Heart right ventricle (tissue), 16 donors: ENCODE measurements around the gene C6orf141. TPM values are rescaled to one million over a fixed set of nuclear protein-coding genes. Genes with fewer than 3 reads are reported as not detected.

ENCODE experiments used
- ATAC-seq, 8 donors: fragments of 200-7000 bp; cut with Tn5 transposase; one replicate each; pipeline ENCODE4 v1.9.1; 2020; ENCODE audit warnings: mild to moderate bottlenecking in 8 of 8, moderate library complexity in 8 of 8, moderate number of reproducible peaks in 1 of 8
- DNase-seq, 2 donors: peaks; one replicate each; pipeline ENCODE4 v3.0.0-alpha.2; 2020
- H3K27ac ChIP-seq, 10 donors: fragments of 200-600 bp; sonication (generic) in 2 of 10; one replicate each; pipeline versions ENCODE4 v1.5.0 to v1.8.0; 2020 to 2022; ENCODE audit warnings: mild to moderate bottlenecking in 3 of 10
- H3K27me3 ChIP-seq, 7 donors: fragments of 200-600 bp; one replicate each; pipeline ENCODE4 v1.8.0; 2021 to 2022; ENCODE audit warnings: mild to moderate bottlenecking in 2 of 7
- H3K36me3 ChIP-seq, 9 donors: fragments of 200-600 bp; sonication (generic) in 1 of 9; one replicate each; pipeline versions ENCODE4 v1.5.0 to v1.8.0; 2020 to 2022; ENCODE audit warnings: mild to moderate bottlenecking in 2 of 9
- H3K4me1 ChIP-seq, 9 donors: fragments of 200-600 bp; sonication (generic) in 1 of 9; one replicate each; pipeline versions ENCODE4 v1.5.0 to v1.8.0; 2020 to 2022; ENCODE audit warnings: mild to moderate bottlenecking in 4 of 9
- H3K4me3 ChIP-seq, 10 donors: fragments of 200-600 bp; sonication (generic) in 2 of 10; one replicate each; pipeline versions ENCODE4 v1.5.0 to v1.8.0; 2020 to 2022; ENCODE audit warnings: mild to moderate bottlenecking in 7 of 10, moderate library complexity in 2 of 10
- H3K9me3 ChIP-seq, 11 donors: fragments of 200-600 bp in 10 of 11; sonication (generic) in 2 of 11; one replicate each; pipeline versions ENCODE4 v1.5.0 to v1.8.0; 2013 to 2022; ENCODE audit warnings: mild to moderate bottlenecking in 2 of 11, control low read depth in 1 of 11, moderate library complexity in 1 of 11
- WGBS, 2 donors: extraction: QIAGEN DNeasy Blood & Tissue Kit; methylation state at CpG; one replicate each; pipeline ENCODE4 v1.1.7; 2013; ENCODE audit warnings: inconsistent platforms in 1 of 2; 5-methylcytosine and 5-hydroxymethylcytosine counted together
- intact Hi-C, 10 donors: fragments of 100-400 bp; cut with DNase I; formaldehyde crosslinking; loops; one replicate each; pipeline versions ENCODE4 v1.11.1 to v1.14.2; 2022
- polyA plus RNA-seq, 2 donors: library from polyadenylated mRNA; stranded (reverse); fragments of 200-250 nt; gene quantifications; one replicate each; pipeline ENCODE4 v1.2.3, GENCODE V29; 2013
- total RNA-seq, 10 donors: library from RNA; stranded (reverse); fragmentation: NEBNext Ultra II Directional in 3 of 10; extraction: Animal tissue kit (Norgen Biotek cat#: 25700) in 3 of 10; gene quantifications; one replicate each; pipeline versions ENCODE4 v1.2.1 to v1.2.4, GENCODE V29; 2021 to 2023
- TF ChIP-seq, protein P1 (sequence below), 9 donors: fragments of 200-600 bp; sonication (generic) in 2 of 9; IDR thresholded peaks; one replicate each; pipeline versions ENCODE4 v1.5.0 to v1.8.0; 2021 to 2022; ENCODE audit warnings: antibody characterized with exemption in 9 of 9, mild to moderate bottlenecking in 5 of 9, moderate library complexity in 1 of 9
- donor health status: Arrhythmogenic right ventricular cardiomyopathy.
- donor health status: ischemic (EF 13 %, LVEDD 7.1; RV severe dilation, severe dysfunction).
- donor health status: healthy with polysubstance abuse.
- donor health status: DM: no; HTN: yes; CAD: no.
- donor health status: DM: no; HTN: no; CAD: no.
- donor health status: ischemic (EF 25% LVEDD 6.9; RV normal size, moderate dysfunction).
- donor health status: ischemic (EF 25% LVEDD 5.7; RV mildly dilated, moderate dysfunction).
- donor health status: healthy.
- donor health status: DM: yes; HTN: yes; CAD: no.
- donor health status: Ischemic cardiomyopathy.
- donor health status: ischemic (EF 35%, LVEDD 5.7; RV mildly dilated, moderate dysfunction).
- donor health status: nonischemic (EF 11% LVEDD 7.7; RV severe dilation, severe dysfunction).
- donor health status: DM: yes; HTN: yes; CAD: no.
- donor health status: PGD.
- donor health status: ischemic (EF 29% LVEDD 5.4; RV normal size, mild dysfunction).
- donor health status: nonischemic (EF 23%, LVEDD 6.1; RV moderate dilation, normal function).

Gene C6orf141
- total and polyA plus RNA-seq, 12 donors = 0.16 to 1.5 (median 0.57) TPM; not detected in 5

DNA sequence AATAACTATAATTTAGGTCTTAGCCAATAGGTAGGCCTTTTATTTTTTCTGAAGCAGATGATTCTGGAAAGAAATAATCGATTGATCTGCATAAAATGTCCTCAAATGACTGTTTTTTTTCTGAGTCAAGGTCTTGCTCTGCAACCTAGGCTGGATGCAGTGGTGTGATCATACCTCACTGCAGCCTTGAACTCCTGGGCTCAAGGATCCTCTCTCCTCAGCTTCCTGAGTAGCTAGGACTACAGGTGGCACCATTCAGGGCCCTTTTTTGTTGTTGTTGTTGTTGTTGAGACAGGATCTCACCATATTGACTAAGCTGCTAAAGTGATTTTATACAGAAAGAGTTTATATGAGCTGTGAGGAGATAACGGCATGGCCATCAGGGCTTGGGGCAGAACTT, 32.5 kb upstream of the C6orf141 start:
- peaks cover 0 to 14% (median 0%) of the 10 kb centered on the region in 7 donors for H3K27me3 ChIP-seq
- no peaks in the 10 kb centered on the region for H3K4me1 ChIP-seq
- WGBS, 2 donors = 85 to 86% methylated on average over 2 of the region's 2 CpGs
- TF ChIP-seq, protein P1, sequence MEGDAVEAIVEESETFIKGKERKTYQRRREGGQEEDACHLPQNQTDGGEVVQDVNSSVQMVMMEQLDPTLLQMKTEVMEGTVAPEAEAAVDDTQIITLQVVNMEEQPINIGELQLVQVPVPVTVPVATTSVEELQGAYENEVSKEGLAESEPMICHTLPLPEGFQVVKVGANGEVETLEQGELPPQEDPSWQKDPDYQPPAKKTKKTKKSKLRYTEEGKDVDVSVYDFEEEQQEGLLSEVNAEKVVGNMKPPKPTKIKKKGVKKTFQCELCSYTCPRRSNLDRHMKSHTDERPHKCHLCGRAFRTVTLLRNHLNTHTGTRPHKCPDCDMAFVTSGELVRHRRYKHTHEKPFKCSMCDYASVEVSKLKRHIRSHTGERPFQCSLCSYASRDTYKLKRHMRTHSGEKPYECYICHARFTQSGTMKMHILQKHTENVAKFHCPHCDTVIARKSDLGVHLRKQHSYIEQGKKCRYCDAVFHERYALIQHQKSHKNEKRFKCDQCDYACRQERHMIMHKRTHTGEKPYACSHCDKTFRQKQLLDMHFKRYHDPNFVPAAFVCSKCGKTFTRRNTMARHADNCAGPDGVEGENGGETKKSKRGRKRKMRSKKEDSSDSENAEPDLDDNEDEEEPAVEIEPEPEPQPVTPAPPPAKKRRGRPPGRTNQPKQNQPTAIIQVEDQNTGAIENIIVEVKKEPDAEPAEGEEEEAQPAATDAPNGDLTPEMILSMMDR (IDR thresholded peaks at IDR 0.05) = no peak
- H3K4me3 ChIP-seq = no peak overlapping the region
- DNase-seq (no peak), ATAC-seq (no peak)
- no peak overlapping the region for H3K27ac ChIP-seq
- intact Hi-C loops = no loop called here
- H3K9me3 ChIP-seq = no peaks in the 10 kb centered on the region
- no peaks in the 10 kb centered on the region for H3K36me3 ChIP-seq

DNA sequence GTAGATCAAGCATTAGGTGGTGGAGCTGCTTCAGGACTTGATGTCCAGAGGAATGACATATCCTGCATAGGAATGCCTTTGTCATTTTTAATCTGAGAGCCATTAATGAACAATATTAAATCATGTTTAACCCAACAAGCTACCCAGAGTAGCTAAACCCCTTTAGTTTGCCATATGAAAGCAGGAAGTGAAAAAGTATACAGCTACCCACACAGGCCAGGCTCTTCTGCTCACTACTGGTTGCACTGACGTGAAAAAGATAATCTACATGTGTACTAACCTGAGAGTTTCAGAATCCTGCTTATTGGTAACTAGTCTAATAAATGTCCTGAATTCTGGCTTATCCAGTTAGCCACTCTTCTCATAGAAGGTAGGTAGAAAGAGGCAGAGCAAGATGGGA, 30.8 kb upstream of the C6orf141 start:
- no peaks in the 10 kb centered on the region for H3K4me1 ChIP-seq
- no peak for ATAC-seq
- no peaks in the 10 kb centered on the region for H3K9me3 ChIP-seq
- intact Hi-C loops = loop anchor here in 1 of 10 donors (10.0 kb wide), 2 partner anchors 95 to 335 kb away; no protein-coding TSS in a partner anchor
- TF ChIP-seq, protein P1 (IDR thresholded peaks at IDR 0.05) = no peak
- whole genome bisulfite sequencing, 2 donors = 82 to 87% methylated on average over 1 of the region's 1 CpG
- DNase-seq = no peak
- no peaks in the 10 kb centered on the region for H3K36me3 ChIP-seq
- peaks cover 0 to 10% (median 0%) of the 10 kb centered on the region in 7 donors for H3K27me3 ChIP-seq
- no peak overlapping the region for H3K4me3 ChIP-seq
- no peak overlapping the region for H3K27ac ChIP-seq

DNA sequence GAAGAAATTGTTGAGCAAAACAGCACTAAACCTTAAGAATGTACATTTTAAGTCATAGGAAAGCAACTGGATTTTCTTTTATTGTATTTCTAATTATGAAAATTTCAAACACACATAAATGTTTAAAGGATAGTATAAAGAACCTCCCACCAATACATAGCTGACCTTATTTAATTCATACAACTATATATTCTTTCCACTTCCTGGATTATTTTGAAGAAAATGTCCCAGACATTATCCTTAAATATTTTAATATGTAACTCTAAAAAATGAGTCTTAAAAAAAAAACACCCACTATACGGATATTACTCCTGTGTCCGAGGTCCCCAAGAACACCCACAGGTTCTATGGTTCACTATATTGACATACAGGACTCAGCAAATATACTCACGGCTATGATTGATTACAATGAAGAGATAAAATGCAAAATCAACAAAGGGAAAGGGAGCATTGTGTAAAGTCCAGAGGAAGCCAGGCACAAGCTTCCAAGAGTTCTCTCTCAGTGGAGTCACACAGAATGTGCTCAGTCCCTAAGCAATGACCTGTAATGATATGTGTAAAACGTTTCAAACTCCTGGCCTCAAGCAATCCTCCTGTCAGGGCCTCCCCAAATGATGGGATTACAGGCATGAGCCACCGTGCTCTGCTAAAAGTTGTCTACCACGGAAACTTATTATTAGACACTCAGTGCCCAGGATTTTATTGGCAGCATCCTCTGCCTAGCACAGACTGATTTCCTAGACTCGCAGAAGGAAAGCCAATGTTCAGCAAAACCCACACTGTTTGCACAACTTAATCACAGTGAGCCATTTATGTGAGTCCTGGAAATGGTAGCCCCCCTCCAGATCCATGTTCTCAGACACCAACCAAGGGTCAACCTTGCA, 27.5 kb upstream of the C6orf141 start:
- TF ChIP-seq, protein P1 (IDR thresholded peaks at IDR 0.05) = no peak
- no peaks in the 10 kb centered on the region for H3K36me3 ChIP-seq

DNA sequence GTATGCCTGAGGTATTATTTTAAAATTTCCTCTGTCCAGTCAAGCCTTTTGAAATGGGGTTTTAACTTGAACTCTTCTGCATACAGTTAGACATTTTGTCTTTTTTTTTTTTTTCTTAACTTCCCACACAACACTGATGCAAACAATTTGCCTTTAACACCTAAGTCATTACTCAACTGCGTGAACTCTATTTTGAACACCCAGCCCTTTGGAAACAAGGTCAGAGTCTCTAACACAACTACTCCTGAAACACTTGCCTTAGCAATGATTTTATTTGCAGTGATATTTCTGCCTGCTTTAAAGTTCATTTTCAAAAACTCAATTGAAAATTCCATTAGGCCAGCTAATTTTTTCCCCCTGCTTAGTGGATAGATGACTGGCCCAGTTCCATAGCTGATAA, 26.6 kb upstream of the C6orf141 start:
- 94 to 98% methylated on average over 1 of the region's 1 CpG for WGBS, 2 donors
- Histone ChIP-seq H3K27me3 (peaks cover 0 to 17% (median 0%) of the 10 kb centered on the region in 7 donors), H3K36me3 (no peaks in the 10 kb centered on the region), H3K27ac (no peak overlapping the region), H3K9me3 (no peaks in the 10 kb centered on the region), H3K4me1 (no peaks in the 10 kb centered on the region), H3K4me3 (no peak overlapping the region)
- no peak for DNase-seq
- ATAC-seq = no peak
- TF ChIP-seq, protein P1 (IDR thresholded peaks at IDR 0.05) = no peak
- intact Hi-C loops = loop anchor here in 1 of 10 donors (10.0 kb wide), 2 partner anchors 91 to 331 kb away; no protein-coding TSS in a partner anchor

More for the DNA sequence above, 27.5 kb upstream of the C6orf141 start:
- ATAC-seq = no peak
- Histone ChIP-seq H3K9me3 (no peaks in the 10 kb centered on the region), H3K4me3 (no peak overlapping the region), H3K4me1 (no peaks in the 10 kb centered on the region), H3K27ac (no peak overlapping the region), H3K27me3 (peaks cover 0 to 12% (median 0%) of the 10 kb centered on the region in 7 donors)
- 74 to 77% methylated on average over 7 of the region's 7 CpGs for WGBS, 2 donors
- DNase-seq = no peak
- intact Hi-C loops = loop anchor here in 1 of 10 donors (10.0 kb wide), 2 partner anchors 92 to 332 kb away; no protein-coding TSS in a partner anchor
